K562 (cell line): ENCODE data around the gene KNL1. TPM values are rescaled to one million over a fixed set of nuclear protein-coding genes. Genes with fewer than 3 reads are reported as not detected.
A peak's percentile ranks its signal among the peaks of the same experiment; 100 is the strongest.

Experiments
- CTCFL ChIP-seq: IDR thresholded peaks from 2 replicates; pipeline ENCODE4 v1.6.1; 2011; ENCODE audit warnings: borderline replicate concordance, low read depth, mild to moderate bottlenecking, moderate library complexity, low read length; ENCODE audit not compliant: insufficient read depth, poor library complexity, severe bottlenecking
- DIDO1 ChIP-seq: fragments of 450-650 bp; IDR thresholded peaks from 2 replicates; pipeline ENCODE4 v1.6.1; 2016; ENCODE audit warnings: low read depth, missing biosample characterization, missing genetic modification characterization
- E2F5 ChIP-seq: sonication (generic); formaldehyde crosslinking; IDR thresholded peaks from 2 replicates; pipeline ENCODE4 v1.8.0; 2022; ENCODE audit warnings: mild to moderate bottlenecking, missing genetic modification reagents
- FOXK2 ChIP-seq, 2 experiments: fragments of 450-650 bp; IDR thresholded peaks in 1 of 2; conservative IDR thresholded peaks in 1 of 2; 2 replicates each; pipeline ENCODE4 v1.6.1; 2016; ENCODE audit warnings: low read depth in 2 of 2, mild to moderate bottlenecking in 1 of 2
- GATAD2A ChIP-seq: fragments of 450-650 bp; IDR thresholded peaks from 2 replicates; pipeline ENCODE4 v1.6.1; 2017
- HINFP ChIP-seq: fragments of 450-650 bp; conservative IDR thresholded peaks from 2 replicates; pipeline ENCODE4 v1.6.1; 2016; ENCODE audit warnings: missing genetic modification characterization, low read depth, mild to moderate bottlenecking, control low read depth, missing compliant biosample characterization
- HNRNPLL ChIP-seq: fragments of 200-400 bp; formaldehyde crosslinking; IDR thresholded peaks from 2 replicates; pipeline ENCODE4 v1.6.1; 2017; ENCODE audit warnings: low read length, low read depth, mild to moderate bottlenecking; ENCODE audit not compliant: poor library complexity, severe bottlenecking
- MTA3 ChIP-seq: fragments of 450-650 bp; formaldehyde crosslinking; IDR thresholded peaks from 2 replicates; pipeline ENCODE4 v1.6.1; 2017; ENCODE audit warnings: mild to moderate bottlenecking, borderline replicate concordance
- NR0B1 ChIP-seq: fragments of 450-650 bp; IDR thresholded peaks from one replicate; pipeline ENCODE4 v1.6.1; 2018; ENCODE audit warnings: mild to moderate bottlenecking, moderate library complexity; ENCODE audit not compliant: partially characterized antibody
- PCBP2 ChIP-seq: fragments of 200-400 bp; formaldehyde crosslinking; IDR thresholded peaks from 2 replicates; pipeline ENCODE4 v1.6.1; 2018; ENCODE audit warnings: low read length, low read depth, mild to moderate bottlenecking, moderate library complexity; ENCODE audit not compliant: poor library complexity, severe bottlenecking
- POLR2B ChIP-seq: fragments of 450-650 bp; IDR thresholded peaks from 2 replicates; pipeline ENCODE4 v1.6.1; 2018; ENCODE audit warnings: low read depth; ENCODE audit not compliant: partially characterized antibody
- SRSF1 ChIP-seq: fragments of 200-400 bp; formaldehyde crosslinking; IDR thresholded peaks from 2 replicates; pipeline ENCODE4 v1.6.1; 2017; ENCODE audit warnings: mild to moderate bottlenecking, low read depth, low read length, moderate library complexity
- SRSF7 ChIP-seq: fragments of 200-400 bp; formaldehyde crosslinking; optimal IDR thresholded peaks from 2 replicates; pipeline ENCODE3; 2017; ENCODE audit warnings: mild to moderate bottlenecking, low read depth, low read length
- WHSC1 ChIP-seq: IDR thresholded peaks from one replicate; pipeline ENCODE4 v1.6.1; 2012; ENCODE audit warnings: low read length, control low read depth, inconsistent platforms
- ZKSCAN3 ChIP-seq: fragments of 250-450 bp; sonication (Bioruptor Pico); IDR thresholded peaks from 2 replicates; pipeline ENCODE4 v1.4.0; 2020
- polyA plus RNA-seq, 8 experiments: library from polyadenylated mRNA; depleted of rRNA in 4 of 8; stranded (reverse) in 5 of 8; unstranded in 3 of 8; fragments of >200 nt; fragmentation: Nextera tagmentation in 2 of 8; fragmentation: Illumina TruSeq in 1 of 8; extraction: Ambion mirVana in 2 of 8; extraction: Trizol in 1 of 8; gene quantifications; 2 replicates each; pipeline versions ENCODE4 v1.2.1 to v1.2.3, GENCODE V29; 2011 to 2014; ENCODE audit warnings: inconsistent platforms in 1 of 8, missing spikeins in 1 of 8
- total RNA-seq, 7 experiments: library from RNA; depleted of rRNA in 6 of 7; stranded (reverse); fragments of >200 nt in 6 of 7; fragmentation: Illumina TruSeq in 2 of 7; extraction: Trizol in 2 of 7; gene quantifications; 2 replicates each; pipeline versions ENCODE4 v1.2.1 to v1.2.3, GENCODE V29; 2011 to 2021; ENCODE audit warnings: low replicate concordance in 1 of 7

Gene KNL1
- total and polyA plus RNA-seq, 9 of the 15 experiments (the other 6 are each of a cell fraction or from before 2014, with no cell fraction given): 14.5 to 65.4 (median 34.6) TPM

GRCh38 chr15:40564591-40565332 is 29.3 kb upstream of the KNL1 start, which contains the start of gene CCDC32 (continued):
- TF ChIP-seq SRSF7 (no peak), ZKSCAN3 (CRISPR knock-in tag) (no peak), MTA3 (no peak; the same call in 1 of the 2 replicates), E2F5 (CRISPR knock-in tag) (no peak), POLR2B (peak; percentile 79), SRSF1 (no peak), WHSC1 (no peak), GATAD2A (no peak), FOXK2 (conservative IDR thresholded peaks at IDR 0.05 in 1 of 2, IDR thresholded peaks at IDR 0.05 in 1 of 2; ENCODE audit: low read depth in 2 of 2) (peak in 1 of 2 experiments; percentile 78; a peak in 3 of 4 replicates), NR0B1 (no peak), HINFP (tag) (no peak), HNRNPLL (peak; percentile 78), DIDO1 (tag) (no peak), PCBP2 (no peak), CTCFL (no peak)
